ENCODE data around the gene MYL6. TPM values are rescaled to one million over a fixed set of nuclear protein-coding genes. Genes with fewer than 3 reads are reported as not detected.

MYL6 gene
- 1,000 to 10,000 TPM in 5 of 7 donors, 100 to 1,000 TPM in 2; 782 to 1,485 (median 1,329) TPM for total RNA-seq
- 1,000 to 10,000 TPM; 1,579 to 3,375 TPM for polyA plus RNA-seq
- long read RNA-seq, donor 1, transcript MYL6-207 (6 exons, 655 nt) = minor isoform, 164 of 1,293 reads
- long read RNA-seq, donor 1, transcript MYL6-203 (4 exons, 1,221 nt) = minor isoform, 9 of 1,293 reads
- long read RNA-seq, donor 1, transcript MYL6-219 (5 exons, 1,438 nt) = major isoform, 485 of 1,293 reads
- long read RNA-seq, donor 1, transcript MYL6-218 (7 exons, 901 nt) = minor isoform, 386 of 1,293 reads
- long read RNA-seq, donor 1, partial matches to known transcripts = 98 of 1,293 reads
- long read RNA-seq, donor 1, other reads (novel, unspliced or antisense) = 129 of 1,293 reads
- long read RNA-seq, donor 2, transcript MYL6-212 (4 exons, 582 nt) = minor isoform, 17 of 590 reads
- long read RNA-seq, donor 2, transcript MYL6-219 (5 exons, 1,438 nt) = minor isoform, 6 of 590 reads
- long read RNA-seq, donor 2, transcript MYL6-218 (7 exons, 901 nt) = major isoform, 219 of 590 reads
- long read RNA-seq, donor 2, transcript MYL6-207 (6 exons, 655 nt) = minor isoform, 139 of 590 reads
- long read RNA-seq, donor 2, partial matches to known transcripts = 174 of 590 reads
- long read RNA-seq, donor 2, other reads (novel, unspliced or antisense) = 30 of 590 reads
- long read RNA-seq, donor 3, transcript MYL6-210 (7 exons, 573 nt) = minor isoform, 5 of 2,553 reads
- long read RNA-seq, donor 3, transcript MYL6-219 (5 exons, 1,438 nt) = minor isoform, 103 of 2,553 reads
- long read RNA-seq, donor 3, transcript MYL6-207 (6 exons, 655 nt) = minor isoform, 377 of 2,553 reads
- long read RNA-seq, donor 3, transcript MYL6-218 (7 exons, 901 nt) = major isoform, 857 of 2,553 reads
- long read RNA-seq, donor 3, partial matches to known transcripts = 235 of 2,553 reads
- long read RNA-seq, donor 3, other reads (novel, unspliced or antisense) = 966 of 2,553 reads

- no peak for TF ChIP-seq EP300 (IDR thresholded peaks at IDR 0.05)
- peak; percentile 100 for TF ChIP-seq POLR2A (IDR thresholded peaks at IDR 0.05)
- peak in 2 of 3 donors; percentile 4 to 9 for TF ChIP-seq CTCF (IDR thresholded peaks at IDR 0.05)
- Histone ChIP-seq H3K4me3 (peak within 1 kb of the TSS; percentile 97), H3K27me3 (no peaks in the 10 kb centered on the region), H3K27ac (peak within 1 kb of the TSS; percentile 82 to 91), H3K36me3 (no peaks in the 10 kb centered on the region), H3K9me3 (no peaks in the 10 kb centered on the region), H3K4me1 (ENCODE audit: insufficient read depth) (peaks cover 3% of the 10 kb centered on the region)
- DNase-seq = peak; percentile 93 to 98 (median 97)
- intact Hi-C loops (cut with DNase I) = loop anchor here in 2 of 4 donors (2.0 to 5.0 kb wide), 3 partner anchors 31 to 64 kb away; partner anchors contain the start of genes NABP2 (in 1 of the 2) and RNF41 (in 1 of the 2)
- WGBS, 3 donors = 0 to 1% (median 1%) methylated on average over 30 of the region's 30 CpGs
Observed at GRCh38 chr12:56158029-56158925, at the start of gene MYL6. Gene MYL6, plus strand, starts transcription at chr12:56158359. Its CDS starts 43 bp downstream, at chr12:56158402.

DNA sequence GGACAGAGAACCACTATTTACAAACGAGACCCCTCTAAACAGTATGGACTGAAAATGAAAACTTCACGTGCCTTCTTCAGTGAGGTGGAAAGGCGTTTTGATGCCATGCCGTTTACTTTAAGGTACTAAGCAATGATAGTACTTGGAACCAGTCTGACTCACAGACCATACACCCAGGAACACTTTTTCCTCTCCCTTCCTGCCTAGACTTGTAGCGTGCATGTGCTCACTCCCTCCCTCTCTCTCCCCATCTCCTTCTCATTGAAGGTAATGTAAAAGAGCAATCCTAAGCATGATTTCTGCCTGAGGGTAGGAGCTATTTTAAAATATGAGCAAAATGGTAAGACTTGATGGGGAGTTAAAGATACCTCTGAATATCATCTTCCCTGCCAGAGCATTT lies 47.6 kb upstream of the MYL6 start:
- no peaks in the 10 kb centered on the region for H3K9me3 ChIP-seq
- H3K4me3 ChIP-seq = no peak overlapping the region
- H3K27ac ChIP-seq = no peak overlapping the region
- no peak for DNase-seq
- peaks cover 2% of the 10 kb centered on the region for H3K4me1 ChIP-seq (ENCODE audit: insufficient read depth)
- TF ChIP-seq POLR2A (IDR thresholded peaks at IDR 0.05) (no peak), CTCF (IDR thresholded peaks at IDR 0.05) (no peak), EP300 (IDR thresholded peaks at IDR 0.05) (no peak)
- intact Hi-C loops (cut with DNase I) = no loop called here
- no peaks in the 10 kb centered on the region for H3K36me3 ChIP-seq
- WGBS, 3 donors = 87 to 89% (median 87%) methylated on average over 5 of the region's 5 CpGs
- H3K27me3 ChIP-seq = no peaks in the 10 kb centered on the region

DNA sequence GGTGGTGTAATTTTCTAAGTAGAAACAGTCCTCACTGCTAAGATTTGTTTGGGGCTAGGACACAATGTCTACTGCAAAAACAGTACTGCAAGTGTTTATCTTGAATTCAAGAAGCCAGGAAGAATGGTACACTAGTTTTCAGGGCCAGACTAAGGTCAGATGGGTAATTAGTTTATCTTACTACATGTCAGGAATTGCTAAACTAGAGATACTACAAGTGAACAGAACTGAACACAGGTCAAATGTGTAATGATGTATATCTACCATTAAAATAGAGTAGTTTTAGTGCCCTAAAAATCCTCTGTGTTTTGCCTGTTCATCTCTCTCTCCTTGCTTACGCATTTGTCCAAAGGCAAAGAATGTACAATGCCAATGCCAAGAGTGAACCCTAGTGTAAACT lies 44.1 kb upstream of the MYL6 start:
- TF ChIP-seq CTCF (IDR thresholded peaks at IDR 0.05) (no peak), EP300 (IDR thresholded peaks at IDR 0.05) (no peak), POLR2A (IDR thresholded peaks at IDR 0.05) (no peak)
- H3K4me3 ChIP-seq = no peak overlapping the region
- H3K4me1 ChIP-seq (ENCODE audit: insufficient read depth) = peaks cover 2% of the 10 kb centered on the region
- 92 to 96% (median 93%) methylated on average over 1 of the region's 1 CpG for WGBS, 3 donors
- intact Hi-C loops (cut with DNase I) = no loop called here
- no peaks in the 10 kb centered on the region for H3K27me3 ChIP-seq
- no peak overlapping the region for H3K27ac ChIP-seq
- H3K9me3 ChIP-seq = no peaks in the 10 kb centered on the region
- no peak for DNase-seq
- H3K36me3 ChIP-seq = no peaks in the 10 kb centered on the region

Data from ovary (tissue), 10 donors.